Neural progenitor cell (in vitro differentiated cells): ENCODE results near the gene CA7. TPM values are rescaled to one million over a fixed set of nuclear protein-coding genes. Genes with fewer than 3 reads are reported as not detected.
A peak's percentile ranks its signal among the peaks of the same experiment; 100 is the strongest.

Source experiments
- DNase-seq: peaks from one replicate; pipeline ENCODE4 v3.0.0-alpha.2; 2016; ENCODE audit warnings: low spot score
- H2AFZ ChIP-seq: fragments of 200-600 bp; sonication (generic); replicated peaks from 2 replicates; pipeline ENCODE4 v1.6.1; 2016; ENCODE audit warnings: antibody characterized with exemption
- H3F3A ChIP-seq: fragments of 200-600 bp; sonication (generic); 2 replicates; pipeline ENCODE4 v1.6.1; 2016; ENCODE audit warnings: antibody characterized with exemption, low read depth
- H3K27ac ChIP-seq: fragments of 200-600 bp; sonication (generic); 2 replicates; pipeline ENCODE4 v1.5.1; 2016; ENCODE audit warnings: mild to moderate bottlenecking
- H3K27me3 ChIP-seq: fragments of 200-600 bp; sonication (generic); 2 replicates; pipeline ENCODE4 v1.6.1; 2016; ENCODE audit warnings: mild to moderate bottlenecking, moderate library complexity
- H3K36me3 ChIP-seq: fragments of 200-600 bp; sonication (generic); 2 replicates; pipeline ENCODE4 v1.5.1; 2016
- H3K4me1 ChIP-seq: fragments of 200-600 bp; sonication (generic); 2 replicates; pipeline ENCODE4 v1.6.1; 2016; ENCODE audit warnings: mixed run types
- H3K4me2 ChIP-seq: fragments of 200-600 bp; sonication (generic); 2 replicates; pipeline ENCODE4 v1.6.1; 2016
- H3K4me3 ChIP-seq: fragments of 200-600 bp; sonication (generic); 2 replicates; pipeline ENCODE4 v1.5.1; 2016
- H3K79me2 ChIP-seq: fragments of 200-600 bp; sonication (generic); 2 replicates; pipeline ENCODE4 v1.6.1; 2016; ENCODE audit warnings: low read depth
- H3K9ac ChIP-seq: fragments of 200-600 bp; sonication (generic); 2 replicates; pipeline ENCODE4 v1.6.1; 2016
- H3K9me3 ChIP-seq: fragments of 200-600 bp; sonication (generic); 2 replicates; pipeline ENCODE4 v1.5.1; 2016; ENCODE audit warnings: low read depth
- H4K20me1 ChIP-seq: fragments of 200-600 bp; sonication (generic); 2 replicates; pipeline ENCODE4 v1.6.1; 2016; ENCODE audit warnings: low read depth
- H3K27ac Mint-ChIP-seq: 3 replicates; pipeline ENCODE4 v1.8.0; 2021; ENCODE audit warnings: mixed read lengths
- H3K27me3 Mint-ChIP-seq: 2 replicates; pipeline ENCODE4 v1.8.0; 2022; ENCODE audit warnings: low read depth, mild to moderate bottlenecking, inconsistent platforms, moderate library complexity, mixed read lengths; ENCODE audit not compliant: insufficient read depth
- H3K36me3 Mint-ChIP-seq: 3 replicates; pipeline ENCODE4 v1.8.0; 2021; ENCODE audit warnings: mixed read lengths
- H3K4me1 Mint-ChIP-seq: 3 replicates; pipeline ENCODE4 v1.8.0; 2021; ENCODE audit warnings: mixed read lengths
- H3K4me3 Mint-ChIP-seq: 3 replicates; pipeline ENCODE4 v1.8.0; 2021; ENCODE audit warnings: mild to moderate bottlenecking, moderate library complexity, mixed read lengths
- H3K9me3 Mint-ChIP-seq: 3 replicates; pipeline ENCODE4 v1.8.0; 2020; ENCODE audit warnings: mixed read lengths
- CTCF ChIP-seq: fragments of 200-600 bp; sonication (generic); IDR thresholded peaks from 2 replicates; pipeline ENCODE4 v1.5.1; 2017; ENCODE audit warnings: antibody characterized with exemption, mild to moderate bottlenecking
- EZH2 ChIP-seq: fragments of 200-600 bp; sonication (generic); IDR thresholded peaks from 2 replicates; pipeline ENCODE4 v1.6.1; 2017; ENCODE audit warnings: antibody characterized with exemption, mild to moderate bottlenecking, moderate library complexity
- EZH2phosphoT487 ChIP-seq: fragments of 200-600 bp; sonication (generic); IDR thresholded peaks from 2 replicates; pipeline ENCODE4 v1.6.1; 2017; ENCODE audit warnings: antibody characterized with exemption
- total RNA-seq: library from RNA; depleted of rRNA; stranded (reverse); fragments of >200 nt; gene quantifications from 2 replicates; pipeline ENCODE4 v1.2.3, GENCODE V29; 2015; ENCODE audit warnings: low replicate concordance

Gene CA7
- total RNA-seq, 1 donor from 2014 or later = not detected

- TF ChIP-seq CTCF (no peak), EZH2 (no peak), EZH2phosphoT487 (no peak)
- Mint-ChIP-seq H3K9me3 (no peaks in the 10 kb centered on the region), H3K27ac (no peak overlapping the region), H3K36me3 (no peaks in the 10 kb centered on the region), H3K27me3 (peaks cover 9% of the 10 kb centered on the region), H3K4me3 (no peak overlapping the region), H3K4me1 (peaks cover 26% of the 10 kb centered on the region)
- no peak overlapping the region for H3K4me2 ChIP-seq
- H3K79me2 ChIP-seq = no peaks in the 10 kb centered on the region
- no peaks in the 10 kb centered on the region for H3K36me3 ChIP-seq
- H3K9me3 ChIP-seq = no peaks in the 10 kb centered on the region
- H3K9ac ChIP-seq = peak overlapping the region; percentile 23
- H2AFZ ChIP-seq = no peak overlapping the region
- no peaks in the 10 kb centered on the region for H3F3A ChIP-seq
- H3K4me1 ChIP-seq = no peaks in the 10 kb centered on the region
- no peaks in the 10 kb centered on the region for H4K20me1 ChIP-seq
- H3K27me3 ChIP-seq = no peaks in the 10 kb centered on the region
- peak; percentile 31 for DNase-seq
- no peak overlapping the region for H3K27ac ChIP-seq
- H3K4me3 ChIP-seq = no peak overlapping the region
Observed at GRCh38 chr16:66899945-66900710, 55.9 kb downstream of the CA7 start.

- H3K9ac ChIP-seq = no peak overlapping the region
- H2AFZ ChIP-seq = no peak overlapping the region
- no peaks in the 10 kb centered on the region for H3K9me3 Mint-ChIP-seq
- no peak overlapping the region for H3K27ac ChIP-seq
- H3F3A ChIP-seq = no peaks in the 10 kb centered on the region
- H3K36me3 ChIP-seq = no peaks in the 10 kb centered on the region
- H3K36me3 Mint-ChIP-seq = no peaks in the 10 kb centered on the region
- peaks cover 32% of the 10 kb centered on the region for H3K4me1 Mint-ChIP-seq
- H3K4me2 ChIP-seq = no peak overlapping the region
- DNase-seq = no peak
- no peaks in the 10 kb centered on the region for H4K20me1 ChIP-seq
- TF ChIP-seq EZH2 = no peak
- TF ChIP-seq CTCF = no peak
- no peak for TF ChIP-seq EZH2phosphoT487
- no peaks in the 10 kb centered on the region for H3K27me3 ChIP-seq
- no peaks in the 10 kb centered on the region for H3K9me3 ChIP-seq
- peaks cover 5% of the 10 kb centered on the region for H3K27me3 Mint-ChIP-seq
- peak overlapping the region; percentile 46 for H3K27ac Mint-ChIP-seq
- no peaks in the 10 kb centered on the region for H3K4me1 ChIP-seq
- peak overlapping the region; percentile 27 for H3K4me3 Mint-ChIP-seq
- no peaks in the 10 kb centered on the region for H3K79me2 ChIP-seq
- no peak overlapping the region for H3K4me3 ChIP-seq
Observed at GRCh38 chr16:66900721-66901441, 56.7 kb downstream of the CA7 start.

GRCh38 chr16:66901626-66902025, 57.4 kb downstream of the CA7 start:
- H3K4me2 ChIP-seq = no peak overlapping the region
- H3K36me3 Mint-ChIP-seq = no peaks in the 10 kb centered on the region
- H3K79me2 ChIP-seq = no peaks in the 10 kb centered on the region
- no peak overlapping the region for H2AFZ ChIP-seq
- TF ChIP-seq EZH2phosphoT487 (no peak), CTCF (no peak)
- no peak overlapping the region for H3K27ac ChIP-seq
- H4K20me1 ChIP-seq = no peaks in the 10 kb centered on the region
- H3K27ac Mint-ChIP-seq = no peak overlapping the region
- H3K9me3 ChIP-seq = no peaks in the 10 kb centered on the region
- no peaks in the 10 kb centered on the region for H3K36me3 ChIP-seq
- no peaks in the 10 kb centered on the region for H3F3A ChIP-seq
- no peak overlapping the region for H3K4me3 Mint-ChIP-seq
- H3K27me3 Mint-ChIP-seq = peaks cover 5% of the 10 kb centered on the region
- no peaks in the 10 kb centered on the region for H3K4me1 ChIP-seq
- no peak overlapping the region for H3K9ac ChIP-seq
- H3K27me3 ChIP-seq = no peaks in the 10 kb centered on the region
- no peak overlapping the region for H3K4me3 ChIP-seq
- no peak for DNase-seq
- H3K4me1 Mint-ChIP-seq = peaks cover 38% of the 10 kb centered on the region
- no peaks in the 10 kb centered on the region for H3K9me3 Mint-ChIP-seq
